H1 (cell line): ENCODE measurements around the gene MAPRE3. TPM values are rescaled to one million over a fixed set of nuclear protein-coding genes. Genes with fewer than 3 reads are reported as not detected.

ENCODE experiments used
- CTCF ChIA-PET: fragments of 300-600 bp; sonication (Branson Sonifier 250); formaldehyde crosslinking; loops from one replicate; lab custom pipeline; 2021; ENCODE audit not compliant: partially characterized antibody; lab: Charles Lee
- POLR2A ChIA-PET: fragments of 300-600 bp; sonication (Branson Sonifier 250); formaldehyde crosslinking; loops from one replicate; lab custom pipeline; 2021; ENCODE audit warnings: inconsistent platforms; ENCODE audit not compliant: partially characterized antibody; lab: Charles Lee
- DNase-seq, 2 experiments: peaks; one replicate each; pipeline versions ENCODE4 v3.0.0 to v3.0.0-alpha.2; 2010 to 2022; ENCODE audit warnings: low spot score in 2 of 2, low read depth in 1 of 2, mixed read lengths in 1 of 2
- FAIRE-seq: peaks from 2 replicates; lab custom pipeline; 2011; peaks lifted over from hg19 to GRCh38; lab: Jason Lieb, UNC
- H2AFZ ChIP-seq: 2 replicates; pipeline ENCODE4 v1.8.1; 2012; ENCODE audit warnings: low read length, inconsistent platforms
- H2AK5ac ChIP-seq: 2 replicates; pipeline ENCODE4 v1.6.1; 2013; ENCODE audit warnings: low read depth, low read length
- H2BK120ac ChIP-seq: replicated peaks from 2 replicates; pipeline ENCODE3; 2013; ENCODE audit warnings: low read depth, low read length, inconsistent platforms
- H2BK12ac ChIP-seq: 2 replicates; pipeline ENCODE4 v1.6.1; 2013; ENCODE audit warnings: low read depth, low read length
- H2BK15ac ChIP-seq: 2 replicates; pipeline ENCODE4 v1.6.1; 2013; ENCODE audit warnings: low read length
- H2BK20ac ChIP-seq: 2 replicates; pipeline ENCODE4 v1.6.1; 2013; ENCODE audit warnings: low read length
- H2BK5ac ChIP-seq: 2 replicates; pipeline ENCODE4 v1.6.1; 2013; ENCODE audit warnings: low read depth, low read length
- H3K14ac ChIP-seq: 2 replicates; pipeline ENCODE4 v1.6.1; 2013; ENCODE audit warnings: inconsistent platforms; ENCODE audit not compliant: insufficient read length
- H3K18ac ChIP-seq: 2 replicates; pipeline ENCODE4 v1.6.1; 2013; ENCODE audit warnings: low read length; ENCODE audit errors: extremely low read depth
- H3K23ac ChIP-seq: 2 replicates; pipeline ENCODE4 v1.6.1; 2013; ENCODE audit warnings: inconsistent platforms; ENCODE audit not compliant: insufficient read length
- H3K23me2 ChIP-seq: 2 replicates; pipeline ENCODE4 v1.6.1; 2013; ENCODE audit warnings: low read depth, low read length
- H3K27ac ChIP-seq: 2 replicates; pipeline ENCODE4 v1.6.1; 2011; ENCODE audit warnings: low read depth, low read length, inconsistent platforms
- H3K27me3 ChIP-seq, 4 experiments: replicated peaks in 1 of 4; 1 replicate in 1 of 4; 2 replicates in 3 of 4; pipeline versions ENCODE4 v1.6.1 to v1.8.1; 2011 to 2013; ENCODE audit warnings: low read length in 3 of 4, mild to moderate bottlenecking in 3 of 4, inconsistent platforms in 2 of 4, mixed read lengths in 2 of 4, moderate library complexity in 1 of 4; ENCODE audit not compliant: control insufficient read depth in 3 of 4, insufficient read depth in 3 of 4; ENCODE audit errors: extremely low read depth in 1 of 4
- H3K36me3 ChIP-seq, 4 experiments: 2 replicates each; pipeline versions ENCODE4 v1.6.1 to v1.8.1; 2011 to 2013; ENCODE audit warnings: mild to moderate bottlenecking in 4 of 4, low read length in 3 of 4, moderate library complexity in 2 of 4, control low read depth in 1 of 4, inconsistent platforms in 1 of 4; ENCODE audit not compliant: insufficient read depth in 4 of 4, control insufficient read depth in 2 of 4
- H3K4ac ChIP-seq: replicated peaks from 2 replicates; pipeline ENCODE3; 2013; ENCODE audit warnings: low read length, low read depth, mixed read lengths, inconsistent platforms; ENCODE audit not compliant: insufficient read length
- H3K4me1 ChIP-seq, 4 experiments: replicated peaks in 1 of 4; 1 replicate in 1 of 4; 2 replicates in 3 of 4; pipeline versions ENCODE4 v1.6.1 to v1.8.1; 2011 to 2013; ENCODE audit warnings: low read length in 3 of 4, inconsistent platforms in 2 of 4, mixed read lengths in 1 of 4; ENCODE audit not compliant: insufficient read depth in 4 of 4, control insufficient read depth in 3 of 4
- H3K4me2 ChIP-seq, 2 experiments: 2 replicates each; pipeline versions ENCODE4 v1.6.1 to v1.8.1; 2011 to 2013; ENCODE audit warnings: low read depth in 2 of 2, low read length in 2 of 2, control low read depth in 1 of 2, inconsistent platforms in 1 of 2, mild to moderate bottlenecking in 1 of 2; ENCODE audit not compliant: insufficient read depth in 1 of 2
- H3K4me3 ChIP-seq, 4 experiments: fragments of 200-600, 300-600 bp in 1 of 4; sonication (generic), shearing (Covaris generic), sonication (Bioruptor Twin) in 1 of 4; 2 replicates each; pipeline versions ENCODE4 v1.5.1 to v1.8.1; 2011 to 2016; ENCODE audit warnings: low read length in 4 of 4, low read depth in 3 of 4, control low read depth in 2 of 4, inconsistent platforms in 2 of 4, mild to moderate bottlenecking in 2 of 4, mixed read lengths in 1 of 4, moderate library complexity in 1 of 4; ENCODE audit not compliant: insufficient read depth in 2 of 4; ENCODE audit errors: extremely low read depth in 1 of 4
- H3K56ac ChIP-seq: replicated peaks from 2 replicates; pipeline ENCODE3; 2013; ENCODE audit warnings: low read depth, mild to moderate bottlenecking, mixed read lengths, low read length, inconsistent platforms; ENCODE audit not compliant: insufficient read length
- H3K79me1 ChIP-seq: 2 replicates; pipeline ENCODE4 v1.6.1; 2013; ENCODE audit warnings: low read depth, low read length, control low read depth
- H3K79me2 ChIP-seq, 2 experiments: 2 replicates each; pipeline versions ENCODE4 v1.6.1 to v1.8.1; 2012 to 2013; ENCODE audit warnings: low read length in 2 of 2, mild to moderate bottlenecking in 2 of 2, inconsistent platforms in 1 of 2; ENCODE audit not compliant: insufficient read depth in 2 of 2, control insufficient read depth in 1 of 2
- H3K9ac ChIP-seq, 4 experiments: replicated peaks in 1 of 4; 1 replicate in 1 of 4; 2 replicates in 3 of 4; pipeline versions ENCODE4 v1.6.1 to v1.8.1; 2011 to 2013; ENCODE audit warnings: low read depth in 3 of 4, low read length in 3 of 4, control low read depth in 2 of 4, mild to moderate bottlenecking in 2 of 4, moderate library complexity in 2 of 4, inconsistent platforms in 1 of 4; ENCODE audit errors: extremely low read depth in 1 of 4
- H3K9me3 ChIP-seq, 2 experiments: 2 replicates each; pipeline versions ENCODE4 v1.6.1 to v1.8.1; 2012 to 2013; ENCODE audit warnings: mild to moderate bottlenecking in 2 of 2, moderate library complexity in 2 of 2, control low read depth in 1 of 2, inconsistent platforms in 1 of 2, low read depth in 1 of 2, low read length in 1 of 2, mixed read lengths in 1 of 2; ENCODE audit not compliant: insufficient read depth in 2 of 2
- H4K20me1 ChIP-seq, 2 experiments: replicated peaks in 1 of 2; 2 replicates each; pipeline versions ENCODE3 to v1.8.1; 2011 to 2013; ENCODE audit warnings: inconsistent platforms in 2 of 2, low read length in 2 of 2, mild to moderate bottlenecking in 1 of 2; ENCODE audit not compliant: insufficient read depth in 2 of 2, control insufficient read depth in 1 of 2
- H4K5ac ChIP-seq: 2 replicates; pipeline ENCODE4 v1.6.1; 2013; ENCODE audit warnings: low read length, low read depth, mixed read lengths, inconsistent platforms; ENCODE audit not compliant: insufficient read length
- H4K8ac ChIP-seq: 2 replicates; pipeline ENCODE4 v1.8.0; 2013; ENCODE audit warnings: mild to moderate bottlenecking, moderate library complexity, low read length, inconsistent platforms; ENCODE audit not compliant: insufficient read depth; ENCODE audit errors: extremely low read depth
- H4K91ac ChIP-seq: replicated peaks from 2 replicates; pipeline ENCODE3; 2013; ENCODE audit warnings: low read length, mixed read lengths, inconsistent platforms; ENCODE audit not compliant: insufficient read length
- CBX5 ChIP-seq: fragments of 300-800, 300-1000 bp; sonication (generic); IDR thresholded peaks from 2 replicates; pipeline ENCODE4 v1.7.1; 2016; ENCODE audit warnings: antibody characterized with exemption, low read length, low read depth
- CTBP2 ChIP-seq: IDR thresholded peaks from 2 replicates; pipeline ENCODE4 v1.7.0; 2011; ENCODE audit warnings: borderline replicate concordance, mild to moderate bottlenecking, moderate library complexity, mixed read lengths, low read length; ENCODE audit not compliant: insufficient read depth, insufficient read length
- HDAC6 ChIP-seq: IDR thresholded peaks from one replicate; pipeline ENCODE4 v1.7.1; 2012; ENCODE audit warnings: low read depth, mild to moderate bottlenecking, inconsistent platforms, low read length, moderate library complexity
- MAX ChIP-seq: IDR thresholded peaks from 2 replicates; pipeline ENCODE4 v1.6.1; 2012; ENCODE audit warnings: inconsistent platforms
- SP1 ChIP-seq: IDR thresholded peaks from 2 replicates; pipeline ENCODE4 v1.6.1; 2011; ENCODE audit warnings: low read depth, low read length
- TAF7 ChIP-seq: optimal IDR thresholded peaks from 2 replicates; pipeline ENCODE3; 2011; ENCODE audit warnings: low read depth, mild to moderate bottlenecking, inconsistent platforms, low read length, moderate library complexity, borderline replicate concordance
- WGBS, 2 experiments: shearing (Covaris generic) in 1 of 2; methylation state at CpG; one replicate each; pipeline versions ENCODE4 v1.1.6 to v1.1.7; 2013 to 2015; ENCODE audit warnings: low lambda C conversion rate in 2 of 2, mixed read lengths in 2 of 2, inconsistent platforms in 1 of 2, low coverage in 1 of 2, missing lambda C conversion rate in 1 of 2; ENCODE audit not compliant: insufficient replicate concordance in 2 of 2, insufficient coverage in 1 of 2, insufficient read length in 1 of 2; ENCODE audit errors: extremely low coverage in 1 of 2, missing lambda C conversion rate in 1 of 2; 5-methylcytosine and 5-hydroxymethylcytosine counted together
- polyA plus RNA-seq, 7 experiments: library from polyadenylated mRNA; depleted of rRNA in 3 of 7; stranded (reverse) in 5 of 7; unstranded in 2 of 7; fragments of >200 nt in 5 of 7; fragments of 200-250 nt in 2 of 7; gene quantifications; 1 replicate in 5 of 7; 2 replicates in 1 of 7; 4 replicates in 1 of 7; pipeline versions ENCODE4 v1.2.1 to v1.2.3, GENCODE V29; 2011 to 2013; ENCODE audit warnings: missing spikeins in 2 of 7, mixed read lengths in 2 of 7
- total RNA-seq: library from RNA; stranded (reverse); fragmentation: NEBNext Ultra II Directional; extraction: Animal tissue kit (Norgen Biotek cat#: 25700); gene quantifications from 2 replicates; pipeline ENCODE4 v1.2.1, GENCODE V29; 2021
- TF ChIP-seq, protein P1 (sequence below), 3 experiments: IDR thresholded peaks; 1 replicate in 2 of 3; 2 replicates in 1 of 3; pipeline versions ENCODE4 v1.5.1 to v1.6.1; 2011; ENCODE audit warnings: low read length in 3 of 3, mild to moderate bottlenecking in 3 of 3, inconsistent platforms in 2 of 3, low read depth in 1 of 3, moderate library complexity in 1 of 3; ENCODE audit not compliant: insufficient read depth in 1 of 3; ENCODE audit errors: control extremely low read depth in 1 of 3

Gene MAPRE3
- total and polyA plus RNA-seq, 2 of the 8 experiments (the other 6 are each of a cell fraction or from before 2014, with no cell fraction given): 4.9 to 6.6 TPM

GRCh38 chr2:26921323-26921722 lies 49.1 kb upstream of the MAPRE3 start:
- TF ChIP-seq SP1 (no peak), CTBP2 (no peak), TAF7 (no peak), HDAC6 (no peak), MAX (no peak), CBX5 (no peak)
- TF ChIP-seq, protein P1, sequence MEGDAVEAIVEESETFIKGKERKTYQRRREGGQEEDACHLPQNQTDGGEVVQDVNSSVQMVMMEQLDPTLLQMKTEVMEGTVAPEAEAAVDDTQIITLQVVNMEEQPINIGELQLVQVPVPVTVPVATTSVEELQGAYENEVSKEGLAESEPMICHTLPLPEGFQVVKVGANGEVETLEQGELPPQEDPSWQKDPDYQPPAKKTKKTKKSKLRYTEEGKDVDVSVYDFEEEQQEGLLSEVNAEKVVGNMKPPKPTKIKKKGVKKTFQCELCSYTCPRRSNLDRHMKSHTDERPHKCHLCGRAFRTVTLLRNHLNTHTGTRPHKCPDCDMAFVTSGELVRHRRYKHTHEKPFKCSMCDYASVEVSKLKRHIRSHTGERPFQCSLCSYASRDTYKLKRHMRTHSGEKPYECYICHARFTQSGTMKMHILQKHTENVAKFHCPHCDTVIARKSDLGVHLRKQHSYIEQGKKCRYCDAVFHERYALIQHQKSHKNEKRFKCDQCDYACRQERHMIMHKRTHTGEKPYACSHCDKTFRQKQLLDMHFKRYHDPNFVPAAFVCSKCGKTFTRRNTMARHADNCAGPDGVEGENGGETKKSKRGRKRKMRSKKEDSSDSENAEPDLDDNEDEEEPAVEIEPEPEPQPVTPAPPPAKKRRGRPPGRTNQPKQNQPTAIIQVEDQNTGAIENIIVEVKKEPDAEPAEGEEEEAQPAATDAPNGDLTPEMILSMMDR (IDR thresholded peaks at IDR 0.05; ENCODE audit: control extremely low read depth in 1 of 3, insufficient read depth in 1 of 3, low read depth in 1 of 3, low read length in 3 of 3): no peak
- peaks cover 0 to 8% (median 5%) of the 10 kb centered on the region in 4 experiments; a peak in 5 of 7 replicates for H3K4me1 ChIP-seq
- no peak overlapping the region for H2AK5ac ChIP-seq
- no peak overlapping the region for H3K4me3 ChIP-seq
- H3K9me3 ChIP-seq: no peaks in the 10 kb centered on the region
- no peak overlapping the region for H4K5ac ChIP-seq
- no peaks in the 10 kb centered on the region for H4K20me1 ChIP-seq
- H2BK5ac ChIP-seq: no peak overlapping the region
- H3K79me2 ChIP-seq: no peaks in the 10 kb centered on the region
- ChIA-PET CTCF (interaction anchor here (1.3 to 3.3 kb wide), 12 partner anchors 9 to 84 kb away, joined by 5 to 55 read pairs (median 14); partner anchors contain the start of gene DPYSL5), POLR2A (interaction anchor here (0.6 kb wide), 1 partner anchor 34 kb away, joined by 3 read pairs; no protein-coding TSS in a partner anchor)
- H2AFZ ChIP-seq: no peak overlapping the region
- no peak overlapping the region for H2BK20ac ChIP-seq
- FAIRE-seq (no peak), DNase-seq (peak in 1 of 2 experiments; percentile 14)
- H3K36me3 ChIP-seq: no peaks in the 10 kb centered on the region
- WGBS, 2 experiments: 94% methylated on average over 5 of the region's 5 CpGs; no CpG with 5 or more reads in 1 of the 2 experiments
- H3K23ac ChIP-seq: no peak overlapping the region
- no peak overlapping the region for H3K4me2 ChIP-seq
- no peaks in the 10 kb centered on the region for H3K27me3 ChIP-seq
- H3K56ac ChIP-seq: no peak overlapping the region
- H3K9ac ChIP-seq: no peak overlapping the region
- no peak overlapping the region for H3K4ac ChIP-seq
- no peaks in the 10 kb centered on the region for H3K79me1 ChIP-seq
- H2BK15ac ChIP-seq: no peak overlapping the region
- no peaks in the 10 kb centered on the region for H3K23me2 ChIP-seq
- no peak overlapping the region for H2BK120ac ChIP-seq
- H3K18ac ChIP-seq: no peak overlapping the region
- no peak overlapping the region for H4K91ac ChIP-seq
- no peak overlapping the region for H3K14ac ChIP-seq
- no peak overlapping the region for H3K27ac ChIP-seq
- H4K8ac ChIP-seq: no peak overlapping the region
- no peak overlapping the region for H2BK12ac ChIP-seq
